ENCODE measurements around the gene FN1.

DNA sequence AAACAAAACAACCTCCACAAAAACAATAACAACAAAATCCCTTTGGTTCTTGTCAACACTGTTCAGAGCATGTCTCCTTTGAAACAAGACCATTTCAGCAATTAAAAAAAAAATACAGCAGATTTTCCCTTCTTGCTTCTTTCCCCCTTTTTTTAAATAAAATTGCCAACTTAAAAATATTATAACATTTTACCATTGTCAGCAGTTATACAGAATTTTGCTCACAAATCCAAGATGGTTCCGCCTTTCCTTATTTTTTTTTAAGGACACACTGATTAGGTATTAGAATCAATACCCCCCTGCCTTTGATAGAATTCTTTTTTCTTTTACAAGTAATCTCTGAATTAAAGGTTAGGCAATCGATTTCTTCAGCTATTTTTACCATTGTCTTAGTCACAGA is 48.7 kb upstream of the FN1 start:
- TF ChIP-seq, protein P1, sequence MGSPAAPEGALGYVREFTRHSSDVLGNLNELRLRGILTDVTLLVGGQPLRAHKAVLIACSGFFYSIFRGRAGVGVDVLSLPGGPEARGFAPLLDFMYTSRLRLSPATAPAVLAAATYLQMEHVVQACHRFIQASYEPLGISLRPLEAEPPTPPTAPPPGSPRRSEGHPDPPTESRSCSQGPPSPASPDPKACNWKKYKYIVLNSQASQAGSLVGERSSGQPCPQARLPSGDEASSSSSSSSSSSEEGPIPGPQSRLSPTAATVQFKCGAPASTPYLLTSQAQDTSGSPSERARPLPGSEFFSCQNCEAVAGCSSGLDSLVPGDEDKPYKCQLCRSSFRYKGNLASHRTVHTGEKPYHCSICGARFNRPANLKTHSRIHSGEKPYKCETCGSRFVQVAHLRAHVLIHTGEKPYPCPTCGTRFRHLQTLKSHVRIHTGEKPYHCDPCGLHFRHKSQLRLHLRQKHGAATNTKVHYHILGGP (tag by site-specific recombination; IDR thresholded peaks at IDR 0.05): no peak
- TF ChIP-seq, protein P2, sequence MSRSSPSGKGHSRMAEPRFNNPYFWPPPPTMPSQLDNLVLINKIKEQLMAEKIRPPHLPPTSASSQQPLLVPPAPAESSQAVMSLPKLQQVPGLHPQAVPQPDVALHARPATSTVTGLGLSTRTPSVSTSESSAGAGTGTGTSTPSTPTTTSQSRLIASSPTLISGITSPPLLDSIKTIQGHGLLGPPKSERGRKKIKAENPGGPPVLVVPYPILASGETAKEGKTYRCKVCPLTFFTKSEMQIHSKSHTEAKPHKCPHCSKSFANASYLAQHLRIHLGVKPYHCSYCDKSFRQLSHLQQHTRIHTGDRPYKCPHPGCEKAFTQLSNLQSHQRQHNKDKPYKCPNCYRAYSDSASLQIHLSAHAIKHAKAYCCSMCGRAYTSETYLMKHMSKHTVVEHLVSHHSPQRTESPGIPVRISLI (tag by site-specific recombination; IDR thresholded peaks at IDR 0.05): no peak
- TF ChIP-seq, protein P3, sequence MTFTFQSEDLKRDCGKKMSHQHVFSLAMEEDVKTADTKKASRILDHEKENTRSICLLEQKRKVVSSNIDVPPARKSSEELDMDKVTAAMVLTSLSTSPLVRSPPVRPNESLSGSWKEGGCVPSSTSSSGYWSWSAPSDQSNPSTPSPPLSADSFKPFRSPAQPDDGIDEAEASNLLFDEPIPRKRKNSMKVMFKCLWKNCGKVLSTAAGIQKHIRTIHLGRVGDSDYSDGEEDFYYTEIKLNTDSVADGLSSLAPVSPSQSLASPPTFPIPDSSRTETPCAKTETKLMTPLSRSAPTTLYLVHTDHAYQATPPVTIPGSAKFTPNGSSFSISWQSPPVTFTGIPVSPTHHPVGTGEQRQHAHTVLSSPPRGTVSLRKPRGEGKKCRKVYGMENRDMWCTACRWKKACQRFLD (tag by site-specific recombination; IDR thresholded peaks at IDR 0.05): no peak
- TF ChIP-seq, protein P4, sequence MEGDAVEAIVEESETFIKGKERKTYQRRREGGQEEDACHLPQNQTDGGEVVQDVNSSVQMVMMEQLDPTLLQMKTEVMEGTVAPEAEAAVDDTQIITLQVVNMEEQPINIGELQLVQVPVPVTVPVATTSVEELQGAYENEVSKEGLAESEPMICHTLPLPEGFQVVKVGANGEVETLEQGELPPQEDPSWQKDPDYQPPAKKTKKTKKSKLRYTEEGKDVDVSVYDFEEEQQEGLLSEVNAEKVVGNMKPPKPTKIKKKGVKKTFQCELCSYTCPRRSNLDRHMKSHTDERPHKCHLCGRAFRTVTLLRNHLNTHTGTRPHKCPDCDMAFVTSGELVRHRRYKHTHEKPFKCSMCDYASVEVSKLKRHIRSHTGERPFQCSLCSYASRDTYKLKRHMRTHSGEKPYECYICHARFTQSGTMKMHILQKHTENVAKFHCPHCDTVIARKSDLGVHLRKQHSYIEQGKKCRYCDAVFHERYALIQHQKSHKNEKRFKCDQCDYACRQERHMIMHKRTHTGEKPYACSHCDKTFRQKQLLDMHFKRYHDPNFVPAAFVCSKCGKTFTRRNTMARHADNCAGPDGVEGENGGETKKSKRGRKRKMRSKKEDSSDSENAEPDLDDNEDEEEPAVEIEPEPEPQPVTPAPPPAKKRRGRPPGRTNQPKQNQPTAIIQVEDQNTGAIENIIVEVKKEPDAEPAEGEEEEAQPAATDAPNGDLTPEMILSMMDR (tag by site-specific recombination; IDR thresholded peaks at IDR 0.05): no peak
- TF ChIP-seq ZNF670 (tag by site-specific recombination; IDR thresholded peaks at IDR 0.05; ENCODE audit: low read depth) (no peak), KLF7 (tag by site-specific recombination; IDR thresholded peaks at IDR 0.05; ENCODE audit: borderline replicate concordance) (no peak), ZNF623 (tag by site-specific recombination; IDR thresholded peaks at IDR 0.05) (no peak), MYNN (tag by site-specific recombination; IDR thresholded peaks at IDR 0.05; ENCODE audit: borderline replicate concordance) (no peak), GFI1B (tag by site-specific recombination; IDR thresholded peaks at IDR 0.05) (no peak), ZNF274 (IDR thresholded peaks at IDR 0.05; ENCODE audit: low read length) (no peak), ZNF274 (tag by site-specific recombination; IDR thresholded peaks at IDR 0.05; ENCODE audit: borderline replicate concordance) (no peak)
- TF ChIP-seq, protein P5, sequence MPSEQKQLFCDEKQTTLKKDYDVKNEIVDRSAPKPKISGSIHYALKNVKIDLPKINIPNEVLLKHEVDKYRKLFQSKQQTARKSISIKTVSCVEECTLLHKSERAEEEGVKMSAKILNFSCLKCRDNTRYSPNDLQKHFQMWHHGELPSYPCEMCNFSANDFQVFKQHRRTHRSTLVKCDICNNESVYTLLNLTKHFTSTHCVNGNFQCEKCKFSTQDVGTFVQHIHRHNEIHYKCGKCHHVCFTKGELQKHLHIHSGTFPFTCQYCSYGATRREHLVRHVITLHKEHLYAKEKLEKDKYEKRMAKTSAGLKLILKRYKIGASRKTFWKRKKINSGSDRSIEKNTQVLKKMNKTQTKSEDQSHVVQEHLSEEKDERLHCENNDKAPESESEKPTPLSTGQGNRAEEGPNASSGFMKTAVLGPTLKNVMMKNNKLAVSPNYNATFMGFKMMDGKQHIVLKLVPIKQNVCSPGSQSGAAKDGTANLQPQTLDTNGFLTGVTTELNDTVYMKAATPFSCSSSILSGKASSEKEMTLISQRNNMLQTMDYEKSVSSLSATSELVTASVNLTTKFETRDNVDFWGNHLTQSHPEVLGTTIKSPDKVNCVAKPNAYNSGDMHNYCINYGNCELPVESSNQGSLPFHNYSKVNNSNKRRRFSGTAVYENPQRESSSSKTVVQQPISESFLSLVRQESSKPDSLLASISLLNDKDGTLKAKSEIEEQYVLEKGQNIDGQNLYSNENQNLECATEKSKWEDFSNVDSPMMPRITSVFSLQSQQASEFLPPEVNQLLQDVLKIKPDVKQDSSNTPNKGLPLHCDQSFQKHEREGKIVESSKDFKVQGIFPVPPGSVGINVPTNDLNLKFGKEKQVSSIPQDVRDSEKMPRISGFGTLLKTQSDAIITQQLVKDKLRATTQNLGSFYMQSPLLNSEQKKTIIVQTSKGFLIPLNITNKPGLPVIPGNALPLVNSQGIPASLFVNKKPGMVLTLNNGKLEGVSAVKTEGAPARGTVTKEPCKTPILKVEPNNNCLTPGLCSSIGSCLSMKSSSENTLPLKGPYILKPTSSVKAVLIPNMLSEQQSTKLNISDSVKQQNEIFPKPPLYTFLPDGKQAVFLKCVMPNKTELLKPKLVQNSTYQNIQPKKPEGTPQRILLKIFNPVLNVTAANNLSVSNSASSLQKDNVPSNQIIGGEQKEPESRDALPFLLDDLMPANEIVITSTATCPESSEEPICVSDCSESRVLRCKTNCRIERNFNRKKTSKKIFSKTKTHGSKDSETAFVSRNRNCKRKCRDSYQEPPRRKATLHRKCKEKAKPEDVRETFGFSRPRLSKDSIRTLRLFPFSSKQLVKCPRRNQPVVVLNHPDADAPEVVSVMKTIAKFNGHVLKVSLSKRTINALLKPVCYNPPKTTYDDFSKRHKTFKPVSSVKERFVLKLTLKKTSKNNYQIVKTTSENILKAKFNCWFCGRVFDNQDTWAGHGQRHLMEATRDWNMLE (tag by site-specific recombination; conservative IDR thresholded peaks at IDR 0.05; ENCODE audit: low read depth): no peak
- TF ChIP-seq, protein P6, sequence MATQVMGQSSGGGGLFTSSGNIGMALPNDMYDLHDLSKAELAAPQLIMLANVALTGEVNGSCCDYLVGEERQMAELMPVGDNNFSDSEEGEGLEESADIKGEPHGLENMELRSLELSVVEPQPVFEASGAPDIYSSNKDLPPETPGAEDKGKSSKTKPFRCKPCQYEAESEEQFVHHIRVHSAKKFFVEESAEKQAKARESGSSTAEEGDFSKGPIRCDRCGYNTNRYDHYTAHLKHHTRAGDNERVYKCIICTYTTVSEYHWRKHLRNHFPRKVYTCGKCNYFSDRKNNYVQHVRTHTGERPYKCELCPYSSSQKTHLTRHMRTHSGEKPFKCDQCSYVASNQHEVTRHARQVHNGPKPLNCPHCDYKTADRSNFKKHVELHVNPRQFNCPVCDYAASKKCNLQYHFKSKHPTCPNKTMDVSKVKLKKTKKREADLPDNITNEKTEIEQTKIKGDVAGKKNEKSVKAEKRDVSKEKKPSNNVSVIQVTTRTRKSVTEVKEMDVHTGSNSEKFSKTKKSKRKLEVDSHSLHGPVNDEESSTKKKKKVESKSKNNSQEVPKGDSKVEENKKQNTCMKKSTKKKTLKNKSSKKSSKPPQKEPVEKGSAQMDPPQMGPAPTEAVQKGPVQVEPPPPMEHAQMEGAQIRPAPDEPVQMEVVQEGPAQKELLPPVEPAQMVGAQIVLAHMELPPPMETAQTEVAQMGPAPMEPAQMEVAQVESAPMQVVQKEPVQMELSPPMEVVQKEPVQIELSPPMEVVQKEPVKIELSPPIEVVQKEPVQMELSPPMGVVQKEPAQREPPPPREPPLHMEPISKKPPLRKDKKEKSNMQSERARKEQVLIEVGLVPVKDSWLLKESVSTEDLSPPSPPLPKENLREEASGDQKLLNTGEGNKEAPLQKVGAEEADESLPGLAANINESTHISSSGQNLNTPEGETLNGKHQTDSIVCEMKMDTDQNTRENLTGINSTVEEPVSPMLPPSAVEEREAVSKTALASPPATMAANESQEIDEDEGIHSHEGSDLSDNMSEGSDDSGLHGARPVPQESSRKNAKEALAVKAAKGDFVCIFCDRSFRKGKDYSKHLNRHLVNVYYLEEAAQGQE (tag by site-specific recombination; IDR thresholded peaks at IDR 0.05): no peak
